Activated CD8-positive, alpha-beta T cell treated with anti-CD3 and anti-CD28 coated beads, Interleukin-2, amount 10 ng/mL, durations not matched to agents 7 days and 5 days (primary cell): ENCODE results near the gene ATXN10. TPM values are rescaled to one million over a fixed set of nuclear protein-coding genes. Genes with fewer than 3 reads are reported as not detected.

Experiments used
- ATAC-seq: fragments of 150-1000 bp; cut with Tn5 transposase; one replicate; pipeline ENCODE4 v1.10.0; 2021; ENCODE audit warnings: moderate library complexity
- CTCF ChIA-PET: fragments of 350-600 bp; sonication (Branson Sonifier 250); formaldehyde crosslinking; loops from one replicate; lab custom pipeline; 2021; ENCODE audit warnings: antibody characterized with exemption; lab: Charles Lee
- POLR2A ChIA-PET: fragments of 350-600 bp; sonication (Branson Sonifier 250); formaldehyde crosslinking; loops from one replicate; lab custom pipeline; 2021; ENCODE audit warnings: antibody characterized with exemption; lab: Charles Lee
- DNase-seq: peaks from one replicate; pipeline ENCODE4 v3.0.0-alpha.2; 2020
- H3K27ac Mint-ChIP-seq: one replicate; pipeline ENCODE4 v1.8.0; 2021; ENCODE audit warnings: mild to moderate bottlenecking, mixed read lengths
- H3K27me3 Mint-ChIP-seq: one replicate; pipeline ENCODE4 v1.8.0; 2021; ENCODE audit warnings: low read depth, mixed read lengths
- H3K36me3 Mint-ChIP-seq: one replicate; pipeline ENCODE4 v1.8.0; 2021; ENCODE audit warnings: low read depth, mixed read lengths
- H3K4me1 Mint-ChIP-seq: one replicate; pipeline ENCODE4 v1.8.0; 2021; ENCODE audit warnings: low read depth, mixed read lengths
- H3K4me3 Mint-ChIP-seq: one replicate; pipeline ENCODE4 v1.8.0; 2021; ENCODE audit warnings: mild to moderate bottlenecking, mixed read lengths
- H3K9me3 Mint-ChIP-seq: one replicate; pipeline ENCODE4 v1.8.0; 2022; ENCODE audit warnings: mixed read lengths; ENCODE audit not compliant: insufficient read depth
- total RNA-seq, 2 experiments: library from RNA; stranded (reverse); gene quantifications; one replicate each; pipeline ENCODE4 v1.2.3, GENCODE V29; 2021

Gene ATXN10
- total RNA-seq, 2 experiments from 2014 or later: 106 to 114 TPM

GRCh38 chr22:45838305-45838887 lies 166.8 kb downstream of the ATXN10 start:
- POLR2A ChIA-PET: no interaction called here
- H3K9me3 Mint-ChIP-seq: no peaks in the 10 kb centered on the region
- H3K4me3 Mint-ChIP-seq: no peak overlapping the region
- no peak overlapping the region for H3K27ac Mint-ChIP-seq
- DNase-seq (no peak), ATAC-seq (no peak)
- CTCF ChIA-PET: interaction anchor here (0.6 kb wide), 1 partner anchor 26 kb away, joined by 3 read pairs; no protein-coding TSS in a partner anchor
- peaks cover 10% of the 10 kb centered on the region for H3K4me1 Mint-ChIP-seq
- H3K27me3 Mint-ChIP-seq: no peaks in the 10 kb centered on the region
- peaks cover 5% of the 10 kb centered on the region for H3K36me3 Mint-ChIP-seq

- POLR2A ChIA-PET: no interaction called here
Measured at GRCh38 chr22:45840483-45840882, 168.8 kb downstream of the ATXN10 start.

GRCh38 chr22:45842291-45842991 lies 170.8 kb downstream of the ATXN10 start:
- H3K27me3 Mint-ChIP-seq: no peaks in the 10 kb centered on the region
- POLR2A ChIA-PET: no interaction called here
- ATAC-seq: no peak
- H3K4me1 Mint-ChIP-seq: peaks cover 6% of the 10 kb centered on the region
- CTCF ChIA-PET: interaction anchor here (1.6 kb wide), 1 partner anchor 21 kb away, joined by 6 read pairs; no protein-coding TSS in a partner anchor
- DNase-seq: no peak
- no peak overlapping the region for H3K4me3 Mint-ChIP-seq
- H3K27ac Mint-ChIP-seq: no peak overlapping the region
- peaks cover 7% of the 10 kb centered on the region for H3K36me3 Mint-ChIP-seq
- no peaks in the 10 kb centered on the region for H3K9me3 Mint-ChIP-seq

More at GRCh38 chr22:45840483-45840882, 168.8 kb downstream of the ATXN10 start:
- Mint-ChIP-seq H3K36me3 (peaks cover 7% of the 10 kb centered on the region), H3K4me3 (no peak overlapping the region), H3K27ac (no peak overlapping the region), H3K9me3 (no peaks in the 10 kb centered on the region), H3K27me3 (no peaks in the 10 kb centered on the region), H3K4me1 (peaks cover 6% of the 10 kb centered on the region)
- no peak for ATAC-seq
- no peak for DNase-seq
- CTCF ChIA-PET: no interaction called here

- H3K27me3 Mint-ChIP-seq: no peaks in the 10 kb centered on the region
- no peak for DNase-seq
- ATAC-seq: no peak
- no peak overlapping the region for H3K27ac Mint-ChIP-seq
- H3K4me1 Mint-ChIP-seq: peaks cover 6% of the 10 kb centered on the region
- peaks cover 9% of the 10 kb centered on the region for H3K36me3 Mint-ChIP-seq
- H3K9me3 Mint-ChIP-seq: no peaks in the 10 kb centered on the region
- ChIA-PET CTCF (interaction anchor here (1.6 kb wide), 1 partner anchor 20 kb away, joined by 6 read pairs; no protein-coding TSS in a partner anchor), POLR2A (no interaction called here)
- no peak overlapping the region for H3K4me3 Mint-ChIP-seq
Measured at GRCh38 chr22:45843031-45843430, 171.4 kb downstream of the ATXN10 start.

- no peak overlapping the region for H3K4me3 Mint-ChIP-seq
- H3K27me3 Mint-ChIP-seq: no peaks in the 10 kb centered on the region
- POLR2A ChIA-PET: no interaction called here
- H3K4me1 Mint-ChIP-seq: peaks cover 6% of the 10 kb centered on the region
- CTCF ChIA-PET: interaction anchor here (1.6 kb wide), 1 partner anchor 19 kb away, joined by 6 read pairs; no protein-coding TSS in a partner anchor
- no peak overlapping the region for H3K27ac Mint-ChIP-seq
- no peaks in the 10 kb centered on the region for H3K9me3 Mint-ChIP-seq
- peaks cover 17% of the 10 kb centered on the region for H3K36me3 Mint-ChIP-seq
- no peak for ATAC-seq
- DNase-seq: no peak
Measured at GRCh38 chr22:45843986-45844385, 172.4 kb downstream of the ATXN10 start.

GRCh38 chr22:45845076-45845487 lies 173.4 kb downstream of the ATXN10 start:
- CTCF ChIA-PET: interaction anchor here (1.7 kb wide), 1 partner anchor 18 kb away, joined by 7 read pairs; no protein-coding TSS in a partner anchor
- no peak for DNase-seq
- Mint-ChIP-seq H3K4me3 (no peak overlapping the region), H3K27ac (no peak overlapping the region), H3K36me3 (peaks cover 23% of the 10 kb centered on the region), H3K27me3 (no peaks in the 10 kb centered on the region), H3K4me1 (peaks cover 6% of the 10 kb centered on the region), H3K9me3 (no peaks in the 10 kb centered on the region)
- POLR2A ChIA-PET: no interaction called here
- ATAC-seq: no peak

- DNase-seq: peak; percentile 29
- no peak for ATAC-seq
- Mint-ChIP-seq H3K4me1 (peaks cover 6% of the 10 kb centered on the region), H3K36me3 (peaks cover 40% of the 10 kb centered on the region), H3K27me3 (no peaks in the 10 kb centered on the region), H3K4me3 (no peak overlapping the region), H3K27ac (no peak overlapping the region), H3K9me3 (peaks cover 4% of the 10 kb centered on the region)
- CTCF ChIA-PET: no interaction called here
- POLR2A ChIA-PET: no interaction called here
Measured at GRCh38 chr22:45846952-45847351, 175.3 kb downstream of the ATXN10 start.

- Mint-ChIP-seq H3K4me3 (no peak overlapping the region), H3K27me3 (no peaks in the 10 kb centered on the region), H3K27ac (no peak overlapping the region), H3K9me3 (peaks cover 15% of the 10 kb centered on the region), H3K4me1 (no peaks in the 10 kb centered on the region), H3K36me3 (peaks cover 48% of the 10 kb centered on the region)
- POLR2A ChIA-PET: no interaction called here
- DNase-seq: no peak
- no peak for ATAC-seq
- CTCF ChIA-PET: interaction anchor here (1.8 kb wide), 1 partner anchor 15 kb away, joined by 6 read pairs; no protein-coding TSS in a partner anchor
Measured at GRCh38 chr22:45848904-45849303, 177.3 kb downstream of the ATXN10 start.

- Mint-ChIP-seq H3K4me1 (no peaks in the 10 kb centered on the region), H3K9me3 (peaks cover 15% of the 10 kb centered on the region), H3K27ac (no peak overlapping the region), H3K36me3 (peaks cover 45% of the 10 kb centered on the region), H3K4me3 (no peak overlapping the region), H3K27me3 (no peaks in the 10 kb centered on the region)
- POLR2A ChIA-PET: no interaction called here
- DNase-seq: no peak
- CTCF ChIA-PET: no interaction called here
- ATAC-seq: no peak
Measured at GRCh38 chr22:45852826-45853225, 181.2 kb downstream of the ATXN10 start.

- peaks cover 23% of the 10 kb centered on the region for H3K36me3 Mint-ChIP-seq
- ChIA-PET CTCF (no interaction called here), POLR2A (no interaction called here)
- H3K4me1 Mint-ChIP-seq: no peaks in the 10 kb centered on the region
- H3K9me3 Mint-ChIP-seq: peaks cover 15% of the 10 kb centered on the region
- H3K4me3 Mint-ChIP-seq: no peak overlapping the region
- no peak for ATAC-seq
- no peak overlapping the region for H3K27ac Mint-ChIP-seq
- no peaks in the 10 kb centered on the region for H3K27me3 Mint-ChIP-seq
- no peak for DNase-seq
Measured at GRCh38 chr22:45855961-45856360, 184.3 kb downstream of the ATXN10 start.

GRCh38 chr22:45857519-45857918 lies 185.9 kb downstream of the ATXN10 start:
- Mint-ChIP-seq H3K4me1 (no peaks in the 10 kb centered on the region), H3K27me3 (no peaks in the 10 kb centered on the region), H3K36me3 (peaks cover 8% of the 10 kb centered on the region), H3K27ac (no peak overlapping the region), H3K9me3 (peaks cover 7% of the 10 kb centered on the region), H3K4me3 (no peak overlapping the region)
- CTCF ChIA-PET: interaction anchor here (0.7 kb wide), 1 partner anchor 120 kb away, joined by 3 read pairs; no protein-coding TSS in a partner anchor
- POLR2A ChIA-PET: no interaction called here
- ATAC-seq: no peak
- no peak for DNase-seq
